Stomach (tissue), 4 donors: Measurements from ENCODE around the gene MRTO4.
"Not testable (repeated sequence)": the region's sequence is repeated elsewhere in the genome, so short reads cannot be mapped to it uniquely, and the experiment has no call there.

ENCODE experiments used
- CTCF ChIP-seq, 7 experiments: fragments of 450-650 bp in 4 of 7; fragments of 200-600 bp in 3 of 7; sonication (generic) in 3 of 7; IDR thresholded peaks; one replicate each; pipeline ENCODE4 v1.5.1; 2016 to 2019; ENCODE audit warnings: antibody characterized with exemption in 7 of 7, control low read depth in 2 of 7, mild to moderate bottlenecking in 1 of 7
- POLR2AphosphoS5 ChIP-seq, 3 donors: sonication (generic); formaldehyde crosslinking; IDR thresholded peaks; one replicate each; pipeline ENCODE4 v1.6.1; 2016; ENCODE audit warnings: antibody characterized with exemption in 3 of 3

GRCh38 chr1:19273844-19274531 is 22.4 kb downstream of the MRTO4 start:
- not testable (repeated sequence) for TF ChIP-seq CTCF, POLR2AphosphoS5 (IDR thresholded peaks at IDR 0.05)
